Dedifferentiated amniotic fluid mesenchymal stem cell (primary cell): ENCODE measurements around the gene RASSF8.

Experiments used
- DNase-seq: peaks from one replicate; pipeline ENCODE4 v3.0.0-alpha.2; 2016; ENCODE audit errors: extremely low spot score

Gene RASSF8

DNA sequence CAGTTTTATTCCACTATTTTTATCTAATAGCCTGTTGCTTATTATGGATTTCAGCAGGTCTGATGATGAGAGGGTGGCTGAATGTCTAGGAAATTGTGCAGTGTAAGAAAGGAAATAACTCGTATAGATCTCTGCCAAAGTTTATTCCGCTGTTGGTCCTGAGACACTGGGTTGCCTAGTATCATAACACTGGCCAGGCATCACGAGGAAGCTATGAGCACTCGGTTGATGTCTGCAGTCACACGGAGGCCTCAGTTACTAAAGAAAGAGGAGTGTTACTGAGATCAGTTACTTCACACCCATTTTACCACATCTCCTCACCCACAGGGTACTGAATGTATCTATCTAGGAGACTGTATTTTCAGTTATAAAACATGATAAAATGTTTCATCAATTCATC, 144.5 kb downstream of the RASSF8 start:
- DNase-seq = no peak

- DNase-seq = no peak
These were observed 147.9 kb downstream of the RASSF8 start for GRCh38 chr12:26106347-26106746.

DNA sequence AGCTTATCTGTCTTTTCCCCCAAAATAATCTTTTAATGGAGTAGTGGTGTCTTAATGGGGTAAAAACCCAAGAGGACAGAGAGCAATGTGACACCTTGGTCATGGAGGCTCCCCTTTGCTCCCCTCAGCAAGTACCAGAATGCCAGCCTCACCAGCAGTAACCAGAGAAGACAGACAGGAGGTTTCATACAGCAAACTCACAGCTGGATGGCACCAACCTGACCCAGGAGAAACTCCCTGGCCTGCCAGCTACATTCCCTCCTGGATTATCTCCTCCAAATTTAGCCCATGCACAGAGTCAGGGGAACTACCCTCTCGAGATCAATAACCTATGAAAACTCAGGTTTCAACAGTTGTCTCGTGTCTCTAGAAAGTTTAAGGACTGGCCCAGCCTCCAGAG, 150.4 kb downstream of the RASSF8 start:
- no peak for DNase-seq

DNA sequence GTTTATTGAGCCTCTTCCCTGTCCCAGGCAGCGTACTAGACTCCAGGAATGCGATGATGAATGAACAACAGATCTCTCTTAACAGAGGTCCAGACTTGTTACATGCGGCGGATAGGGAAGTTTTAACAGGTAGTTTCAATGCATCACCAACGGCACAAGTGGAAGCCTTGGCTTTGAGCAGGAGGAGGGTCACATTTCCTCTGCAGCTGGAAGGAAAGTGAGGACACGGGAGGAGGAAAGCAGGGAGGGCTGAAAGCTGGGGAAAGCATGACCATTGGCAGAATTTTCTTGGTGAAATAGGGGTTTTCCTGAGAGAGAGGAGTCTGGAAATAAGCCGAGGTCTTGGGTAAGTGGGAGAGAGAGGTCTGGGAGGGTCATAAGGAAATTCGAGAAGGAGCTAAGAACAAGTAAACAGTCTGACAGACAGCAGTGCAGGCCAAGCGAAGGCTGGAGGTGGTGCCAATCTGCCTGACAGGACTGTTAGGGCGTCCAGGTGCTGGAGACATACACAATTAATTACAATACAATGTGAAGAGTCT, 150.9 kb downstream of the RASSF8 start:
- no peak for DNase-seq

DNA sequence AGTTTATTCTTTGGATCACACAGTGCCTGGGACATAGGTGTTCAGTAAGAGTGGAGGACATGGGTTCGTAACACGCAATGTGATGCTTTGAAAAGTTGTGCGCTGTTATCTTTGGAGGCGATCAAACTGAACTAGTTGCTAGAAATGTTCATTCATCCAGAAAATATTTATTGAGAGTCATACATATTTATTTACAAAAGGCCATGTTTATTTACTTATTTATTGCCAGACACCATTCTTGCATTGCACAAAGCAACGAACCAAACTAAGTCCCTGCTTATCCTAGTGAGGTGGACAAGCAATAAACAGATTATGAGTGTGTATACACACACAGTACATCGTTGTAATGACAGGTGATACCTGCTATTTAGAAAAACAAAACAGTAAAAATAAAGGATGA, 153.8 kb downstream of the RASSF8 start:
- no peak for DNase-seq

DNA sequence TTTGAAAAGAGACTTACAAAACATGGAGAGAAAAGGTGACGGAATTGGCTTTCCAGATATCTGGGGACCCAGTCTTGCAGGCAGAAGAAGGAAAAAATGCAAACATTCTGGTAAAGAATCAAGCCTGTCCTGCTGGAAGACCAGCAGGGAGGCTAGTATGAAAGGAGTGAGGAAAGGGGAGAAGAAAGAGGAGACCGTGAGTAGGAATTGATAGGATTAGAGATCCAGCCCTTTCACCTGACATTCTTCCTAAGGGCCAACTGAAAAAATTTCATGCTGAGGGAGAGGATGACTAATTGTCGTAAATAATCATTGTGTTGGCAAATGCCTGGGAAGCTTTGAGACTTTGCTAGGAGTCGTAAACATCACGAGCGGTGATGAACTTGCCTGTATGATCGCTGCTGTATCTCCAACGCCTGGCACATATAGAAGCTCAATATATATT, 154.2 kb downstream of the RASSF8 start:
- DNase-seq = no peak

- DNase-seq = no peak
These were observed 154.7 kb downstream of the RASSF8 start for GRCh38 chr12:26113181-26113654.

- peak; percentile 86 for DNase-seq
These were observed 155.6 kb downstream of the RASSF8 start for GRCh38 chr12:26113853-26114719.

DNA sequence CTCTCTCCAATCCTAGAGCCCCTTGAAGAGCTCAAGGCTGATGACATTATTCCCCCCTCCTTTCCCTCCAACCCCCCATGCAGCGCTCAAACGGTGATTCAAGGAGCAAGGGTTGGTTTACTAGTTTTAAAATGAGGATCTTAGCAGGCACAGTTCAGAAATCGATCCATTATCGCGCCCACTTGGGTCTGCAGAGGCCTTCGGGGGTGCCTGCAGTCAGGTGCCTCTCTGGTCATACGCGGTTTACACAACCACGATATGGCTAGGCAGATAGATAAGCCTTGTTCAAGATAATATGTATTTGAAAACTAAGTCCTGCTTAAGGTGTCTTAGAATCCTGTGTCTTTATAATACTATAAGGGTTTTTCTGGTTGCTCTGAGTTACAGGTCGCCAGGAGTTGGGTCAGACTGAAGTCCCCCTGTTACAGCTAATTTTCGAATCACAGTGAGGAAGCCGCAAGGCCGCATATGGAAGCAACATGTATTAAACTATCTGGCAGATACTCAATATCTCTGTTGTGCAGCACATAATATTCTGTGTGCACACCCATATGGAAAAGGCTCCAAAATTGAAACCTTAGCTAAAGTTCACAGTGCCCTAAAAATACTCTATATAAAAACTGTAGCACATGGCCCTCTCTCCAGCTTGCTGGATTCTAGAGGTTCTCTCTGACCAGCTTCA, 156.4 kb downstream of the RASSF8 start:
- no peak for DNase-seq

GRCh38 chr12:26116829-26117715, 158.6 kb downstream of the RASSF8 start:
- DNase-seq = peak; percentile 69

DNA sequence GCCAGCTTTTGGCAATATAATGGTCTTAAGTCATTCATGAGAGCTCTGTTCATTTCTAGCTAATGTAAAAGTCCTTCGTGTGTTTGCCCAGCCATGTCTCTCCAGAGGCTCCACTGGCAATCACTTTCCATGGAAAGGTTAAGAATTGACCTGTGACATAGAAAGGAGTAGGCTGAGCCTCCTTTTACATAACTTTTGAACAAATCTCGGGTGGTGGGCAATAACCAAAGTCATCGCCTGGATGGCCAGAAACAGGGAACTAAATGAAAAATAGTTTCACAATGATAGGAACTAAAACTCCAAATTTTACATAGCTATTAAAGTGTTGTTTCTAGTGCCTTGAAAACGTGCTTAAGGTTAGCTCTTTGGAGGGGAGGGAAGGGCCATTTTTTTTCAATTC, 159.8 kb downstream of the RASSF8 start:
- DNase-seq = no peak

DNA sequence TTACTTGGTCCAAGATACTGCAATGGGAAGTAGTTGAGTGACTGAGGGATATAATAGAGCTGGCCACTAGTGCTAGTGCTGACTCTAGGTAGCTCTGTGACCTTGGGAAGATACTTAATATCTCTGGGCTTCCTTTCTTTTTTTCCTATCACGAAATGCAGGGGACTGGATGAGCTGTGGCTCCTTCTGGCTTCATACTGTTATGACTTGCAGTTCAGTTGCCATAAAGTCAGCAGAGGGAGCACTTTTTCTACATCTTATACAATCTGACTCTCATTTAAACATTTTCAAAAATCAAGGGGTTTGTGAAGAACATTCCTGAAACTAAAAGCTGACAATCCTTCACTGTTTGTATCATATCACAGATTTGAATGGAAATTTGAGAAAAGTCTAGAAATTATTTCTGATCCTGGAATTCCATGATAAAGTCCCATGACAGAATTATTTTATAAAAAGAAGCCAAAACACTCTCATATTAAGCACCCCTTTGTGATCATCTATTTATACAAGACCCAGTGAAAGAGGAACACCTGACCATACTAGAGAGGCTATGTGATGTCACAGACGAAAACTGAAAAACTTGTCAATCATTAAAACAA, 161.0 kb downstream of the RASSF8 start:
- DNase-seq = peak; percentile 78

DNA sequence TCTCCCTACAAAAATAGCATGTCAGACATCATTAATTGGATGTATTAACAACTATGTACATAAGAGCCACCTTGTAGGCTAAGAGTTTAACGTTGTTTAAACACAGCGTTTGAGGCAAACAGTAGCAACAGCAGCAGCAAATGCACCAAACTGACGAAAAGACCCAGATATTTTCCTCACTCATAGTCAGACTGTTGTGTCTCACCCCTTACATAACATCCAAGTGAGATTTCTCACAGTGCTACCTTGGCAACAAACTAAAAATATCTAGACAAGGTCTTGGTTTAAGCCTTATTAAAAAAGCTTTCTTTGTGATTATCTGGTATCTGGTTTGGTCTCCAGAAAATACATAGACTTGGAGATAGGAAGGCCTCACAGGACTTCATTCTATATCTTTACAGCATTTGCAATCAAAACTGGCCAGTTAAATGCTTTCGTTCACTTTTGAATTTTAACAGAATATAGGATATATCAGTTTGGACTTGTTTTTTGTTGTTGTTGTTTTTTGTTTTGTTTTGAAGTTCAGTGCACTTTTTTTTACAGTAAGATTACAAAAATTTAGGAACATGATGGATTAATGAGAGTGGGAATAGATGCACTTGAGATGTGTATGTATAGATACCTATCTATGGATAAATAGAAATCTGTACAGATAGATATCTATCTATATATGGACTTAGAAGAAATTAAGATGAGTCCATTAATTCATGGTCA, 162.2 kb downstream of the RASSF8 start:
- DNase-seq = no peak

GRCh38 chr12:26121323-26122060, 163.0 kb downstream of the RASSF8 start:
- no peak for DNase-seq

DNA sequence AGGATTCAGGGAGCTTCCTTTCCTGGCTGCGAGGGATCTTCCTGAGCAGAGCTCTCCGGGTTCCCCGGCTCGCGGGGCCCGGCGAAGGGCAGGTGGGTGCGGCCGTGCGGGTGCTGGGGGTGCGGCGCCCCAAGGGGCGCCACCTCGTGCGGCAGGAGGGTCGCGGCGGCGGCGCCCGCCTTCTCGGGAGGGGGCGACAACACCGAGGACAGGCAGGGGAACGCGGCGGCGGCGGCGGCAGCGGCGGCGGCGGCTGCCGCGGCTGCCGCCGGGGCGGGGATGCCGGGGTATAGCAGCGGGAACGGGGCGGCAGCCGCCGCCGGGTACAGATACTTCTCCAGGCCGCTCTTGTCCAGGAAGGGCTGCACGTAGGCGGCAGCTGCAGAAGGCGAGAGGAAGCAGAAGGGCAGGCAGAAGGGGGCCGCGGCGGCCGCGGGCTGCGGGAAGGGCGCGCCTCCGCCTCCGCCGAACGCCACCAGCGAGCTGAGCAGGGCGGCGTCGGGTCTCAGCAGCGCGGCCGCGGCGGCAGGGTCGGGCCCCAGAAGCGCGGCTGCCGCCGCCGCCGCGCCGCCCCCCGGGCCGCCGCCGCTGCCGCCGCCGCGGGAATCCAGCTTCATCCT, 163.7 kb downstream of the RASSF8 start:
- no peak for DNase-seq

DNA sequence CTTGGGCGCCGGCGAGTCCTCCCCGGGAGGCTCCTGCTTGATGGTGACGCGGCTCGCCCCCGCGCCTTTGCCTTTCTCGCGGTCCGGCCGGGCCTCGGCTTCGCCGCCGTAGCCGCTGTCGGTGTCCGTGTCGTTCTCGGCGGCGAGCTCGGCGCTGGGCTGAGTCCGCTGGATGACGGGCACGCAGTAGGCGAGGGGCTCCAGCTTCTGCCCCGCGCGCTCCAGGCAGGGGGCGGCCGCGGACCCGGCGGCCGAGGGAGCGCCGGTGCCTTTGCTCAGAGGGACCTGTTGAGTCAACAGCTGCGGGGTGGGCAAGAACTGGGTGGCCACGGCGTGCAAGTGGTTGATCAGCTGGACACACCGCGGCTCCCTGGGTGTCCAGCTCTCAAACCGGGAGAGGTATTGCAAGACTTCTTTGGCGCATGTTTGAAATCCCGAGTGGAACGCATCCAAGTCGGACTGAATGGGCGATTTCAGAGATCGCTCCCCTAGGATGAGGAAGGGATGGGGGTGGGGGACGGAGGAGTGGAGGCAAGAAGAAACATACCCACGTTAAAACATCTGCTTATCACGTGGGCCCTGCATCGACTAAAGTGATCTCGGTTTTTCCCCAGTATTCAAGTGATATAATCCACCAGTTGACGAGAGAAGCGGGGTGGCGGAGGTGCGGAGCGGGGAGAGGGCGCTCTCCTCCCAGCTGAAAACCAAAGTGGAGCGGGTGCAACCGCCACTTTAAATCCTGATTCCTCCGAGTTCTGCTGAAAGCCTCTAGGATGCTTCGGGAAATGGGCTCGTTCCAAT, 164.4 kb downstream of the RASSF8 start:
- peak; percentile 69 for DNase-seq

DNA sequence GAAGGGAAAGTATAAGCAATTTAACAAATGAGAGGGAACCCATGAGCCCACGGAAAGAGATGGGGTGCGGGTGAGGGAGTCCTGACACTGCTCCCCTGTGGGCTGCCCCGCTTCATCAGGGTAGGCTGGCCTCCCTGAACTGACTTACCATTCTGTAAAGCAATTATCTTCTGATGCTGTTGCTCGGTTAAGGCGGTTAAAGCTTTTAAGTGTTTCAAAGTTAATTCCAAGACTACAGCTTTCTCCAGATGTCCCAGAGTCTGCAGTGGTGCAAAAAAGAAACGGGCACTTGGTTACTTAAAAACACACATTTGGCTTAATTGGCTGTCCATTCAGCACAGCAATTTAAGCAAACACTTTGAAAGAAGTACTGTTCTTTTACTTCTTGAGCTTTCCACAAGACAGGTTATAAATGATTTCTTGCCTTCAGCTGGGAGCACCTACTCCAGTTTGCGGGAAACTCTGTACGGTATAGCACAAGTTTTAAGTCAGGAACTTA, 165.0 kb downstream of the RASSF8 start:
- DNase-seq = no peak
